Measurements from ENCODE around the gene ITGA1.
A peak's percentile ranks its signal among the peaks of the same experiment; 100 is the strongest.

Gene ITGA1

DNA sequence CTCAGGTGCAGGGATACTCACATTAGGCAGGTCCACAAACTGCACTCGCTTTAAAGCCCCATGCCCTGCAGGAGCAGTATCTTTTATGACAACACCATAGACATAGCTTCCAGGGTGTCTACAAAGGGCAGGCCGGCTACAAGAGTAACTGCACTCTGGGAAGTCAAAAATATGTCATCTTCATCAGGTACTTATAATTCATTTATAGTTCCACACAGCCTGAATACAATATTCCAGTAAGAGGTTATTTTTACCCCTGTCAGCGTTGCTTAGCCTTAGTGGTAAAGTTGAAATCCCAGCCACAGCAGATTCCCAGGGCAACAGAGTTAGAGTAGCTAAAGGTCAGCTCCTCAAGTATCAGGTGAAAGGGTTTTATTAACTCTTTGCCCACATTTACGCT lies 119.1 kb downstream of the ITGA1 start:
- Histone ChIP-seq H3K36me3 (replicated peaks; ENCODE audit: low read depth, low read length) (no peaks in the 10 kb centered on the region), H4K20me1 (ENCODE audit: insufficient read depth, low read length) (no peaks in the 10 kb centered on the region), H3K4me1 (ENCODE audit: low read length) (no peaks in the 10 kb centered on the region), H3K27me3 (ENCODE audit: low read depth, low read length) (no peaks in the 10 kb centered on the region), H3K9me3 (ENCODE audit: insufficient read depth, low read length) (no peaks in the 10 kb centered on the region), H3K79me2 (ENCODE audit: low read length) (no peaks in the 10 kb centered on the region), H2AFZ (ENCODE audit: low read depth, low read length) (no peak overlapping the region), H3K9ac (ENCODE audit: low read length) (no peak overlapping the region), H3K27ac (ENCODE audit: low read length) (no peak overlapping the region), H3K4me2 (ENCODE audit: low read length) (no peak overlapping the region), H3K4me3 (ENCODE audit: low read length) (no peak overlapping the region)
- TF ChIP-seq CTCF (IDR thresholded peaks at IDR 0.05; ENCODE audit: low read depth, low read length) (no peak), EZH2phosphoT487 (IDR thresholded peaks at IDR 0.05; ENCODE audit: low read depth) (no peak)

DNA sequence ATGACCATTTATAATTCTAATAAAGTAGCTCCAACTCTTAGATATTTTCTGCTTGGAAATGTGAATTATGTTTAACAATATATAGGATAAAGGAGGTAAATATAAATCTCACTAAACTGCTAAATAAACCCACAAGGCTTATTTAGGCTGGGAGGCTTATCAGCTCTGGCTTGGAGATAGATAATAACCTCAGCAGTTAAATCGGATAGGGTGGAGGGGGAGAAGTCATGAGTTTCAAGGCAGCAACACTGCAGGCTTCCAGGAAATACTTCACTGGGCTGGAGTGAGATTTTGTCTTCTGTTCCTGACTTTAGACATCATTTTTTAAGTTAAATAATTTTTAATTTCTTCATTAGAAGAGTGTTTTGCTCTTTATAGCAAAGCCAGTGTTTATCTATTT lies 121.5 kb downstream of the ITGA1 start:
- H3K27me3 ChIP-seq (ENCODE audit: low read depth, low read length), result no peaks in the 10 kb centered on the region

DNA sequence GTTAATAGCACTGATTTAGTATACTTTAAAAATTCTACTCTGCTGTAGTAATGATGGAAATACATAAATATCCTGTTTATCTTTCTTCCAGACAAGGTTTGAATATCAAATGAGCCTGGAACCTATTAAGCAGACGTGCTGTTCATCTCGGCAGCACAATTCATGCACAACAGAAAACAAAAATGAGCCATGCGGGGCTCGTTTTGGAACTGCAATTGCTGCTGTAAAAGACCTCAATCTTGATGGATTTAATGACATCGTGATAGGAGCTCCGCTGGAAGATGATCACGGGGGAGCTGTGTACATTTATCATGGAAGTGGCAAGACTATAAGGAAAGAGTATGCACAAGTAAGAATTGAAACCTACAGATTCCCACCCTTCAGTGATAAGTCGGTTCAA lies 122.4 kb downstream of the ITGA1 start:
- no peak overlapping the region for H3K4me2 ChIP-seq (ENCODE audit: low read length)
- H4K20me1 ChIP-seq (ENCODE audit: insufficient read depth, low read length), result no peaks in the 10 kb centered on the region
- no peaks in the 10 kb centered on the region for H3K9me3 ChIP-seq (ENCODE audit: insufficient read depth, low read length)
- no peak overlapping the region for H3K9ac ChIP-seq (ENCODE audit: low read length)
- H3K27ac ChIP-seq (ENCODE audit: low read length), result no peak overlapping the region
- no peaks in the 10 kb centered on the region for H3K36me3 ChIP-seq (replicated peaks; ENCODE audit: low read depth, low read length)
- no peaks in the 10 kb centered on the region for H3K79me2 ChIP-seq (ENCODE audit: low read length)
- TF ChIP-seq EZH2phosphoT487 (IDR thresholded peaks at IDR 0.05; ENCODE audit: low read depth) (no peak), CTCF (IDR thresholded peaks at IDR 0.05; ENCODE audit: low read depth, low read length) (no peak)
- H2AFZ ChIP-seq (ENCODE audit: low read depth, low read length), result no peak overlapping the region
- no peaks in the 10 kb centered on the region for H3K27me3 ChIP-seq (ENCODE audit: low read depth, low read length)
- H3K4me1 ChIP-seq (ENCODE audit: low read length), result no peaks in the 10 kb centered on the region
- H3K4me3 ChIP-seq (ENCODE audit: low read length), result no peak overlapping the region

More for the DNA sequence above, 121.5 kb downstream of the ITGA1 start:
- H2AFZ ChIP-seq (ENCODE audit: low read depth, low read length), result no peak overlapping the region
- no peak overlapping the region for H3K4me2 ChIP-seq (ENCODE audit: low read length)
- no peak for TF ChIP-seq EZH2phosphoT487 (IDR thresholded peaks at IDR 0.05; ENCODE audit: low read depth)
- TF ChIP-seq CTCF (IDR thresholded peaks at IDR 0.05; ENCODE audit: low read depth, low read length), result no peak
- H3K9me3 ChIP-seq (ENCODE audit: insufficient read depth, low read length), result no peaks in the 10 kb centered on the region
- H3K36me3 ChIP-seq (replicated peaks; ENCODE audit: low read depth, low read length), result no peaks in the 10 kb centered on the region
- no peak overlapping the region for H3K27ac ChIP-seq (ENCODE audit: low read length)
- no peaks in the 10 kb centered on the region for H4K20me1 ChIP-seq (ENCODE audit: insufficient read depth, low read length)
- H3K4me1 ChIP-seq (ENCODE audit: low read length), result no peaks in the 10 kb centered on the region
- no peak overlapping the region for H3K9ac ChIP-seq (ENCODE audit: low read length)
- no peak overlapping the region for H3K4me3 ChIP-seq (ENCODE audit: low read length)
- H3K79me2 ChIP-seq (ENCODE audit: low read length), result no peaks in the 10 kb centered on the region

GRCh38 chr5:52915176-52915875 lies 127.6 kb downstream of the ITGA1 start:
- TF ChIP-seq CTCF (IDR thresholded peaks at IDR 0.05; ENCODE audit: low read depth, low read length) (peak; percentile 73), EZH2phosphoT487 (IDR thresholded peaks at IDR 0.05; ENCODE audit: low read depth) (no peak)
- no peaks in the 10 kb centered on the region for H3K9me3 ChIP-seq (ENCODE audit: insufficient read depth, low read length)
- H3K27me3 ChIP-seq (ENCODE audit: low read depth, low read length), result no peaks in the 10 kb centered on the region
- H3K4me1 ChIP-seq (ENCODE audit: low read length), result 0 out of 2 replicates have a peak, but pooled peaks cover 2% of the 10 kb centered on the region
- H3K27ac ChIP-seq (ENCODE audit: low read length), result no peak overlapping the region
- H3K9ac ChIP-seq (ENCODE audit: low read length), result peak overlapping the region; percentile 45; the same call in 1 of the 2 replicates
- H2AFZ ChIP-seq (ENCODE audit: low read depth, low read length), result peak overlapping the region; percentile 49; the same call in 1 of the 2 replicates
- H3K79me2 ChIP-seq (ENCODE audit: low read length), result no peaks in the 10 kb centered on the region
- H3K4me2 ChIP-seq (ENCODE audit: low read length), result peak overlapping the region; percentile 79
- peak overlapping the region; percentile 75 for H3K4me3 ChIP-seq (ENCODE audit: low read length)
- no peaks in the 10 kb centered on the region for H4K20me1 ChIP-seq (ENCODE audit: insufficient read depth, low read length)
- H3K36me3 ChIP-seq (replicated peaks; ENCODE audit: low read depth, low read length), result no peaks in the 10 kb centered on the region
